HG03060 (cell line): ENCODE measurements around the gene UBA1.
A peak's percentile ranks its signal among the peaks of the same experiment; 100 is the strongest.

ENCODE experiments used
- ATAC-seq: cut with Tn5 transposase; IDR thresholded peaks from one replicate; pipeline ENCODE4 v1.9.1; 2021; ENCODE audit warnings: low read depth, moderate number of reproducible peaks; ENCODE audit not compliant: unreplicated experiment

The UBA1 gene

DNA sequence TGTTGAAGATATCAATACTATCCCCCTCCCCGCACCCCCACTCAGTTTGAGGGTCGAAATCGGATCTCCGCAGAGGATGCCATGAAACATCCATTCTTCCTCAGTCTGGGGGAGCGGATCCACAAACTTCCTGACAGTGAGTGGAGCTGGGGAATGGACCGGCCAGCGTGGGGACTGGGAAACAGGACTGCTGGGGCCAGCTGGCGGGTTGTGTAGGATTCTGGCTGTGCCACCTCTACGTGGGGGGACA is 33.6 kb downstream of the UBA1 start:
- no peak for ATAC-seq

DNA sequence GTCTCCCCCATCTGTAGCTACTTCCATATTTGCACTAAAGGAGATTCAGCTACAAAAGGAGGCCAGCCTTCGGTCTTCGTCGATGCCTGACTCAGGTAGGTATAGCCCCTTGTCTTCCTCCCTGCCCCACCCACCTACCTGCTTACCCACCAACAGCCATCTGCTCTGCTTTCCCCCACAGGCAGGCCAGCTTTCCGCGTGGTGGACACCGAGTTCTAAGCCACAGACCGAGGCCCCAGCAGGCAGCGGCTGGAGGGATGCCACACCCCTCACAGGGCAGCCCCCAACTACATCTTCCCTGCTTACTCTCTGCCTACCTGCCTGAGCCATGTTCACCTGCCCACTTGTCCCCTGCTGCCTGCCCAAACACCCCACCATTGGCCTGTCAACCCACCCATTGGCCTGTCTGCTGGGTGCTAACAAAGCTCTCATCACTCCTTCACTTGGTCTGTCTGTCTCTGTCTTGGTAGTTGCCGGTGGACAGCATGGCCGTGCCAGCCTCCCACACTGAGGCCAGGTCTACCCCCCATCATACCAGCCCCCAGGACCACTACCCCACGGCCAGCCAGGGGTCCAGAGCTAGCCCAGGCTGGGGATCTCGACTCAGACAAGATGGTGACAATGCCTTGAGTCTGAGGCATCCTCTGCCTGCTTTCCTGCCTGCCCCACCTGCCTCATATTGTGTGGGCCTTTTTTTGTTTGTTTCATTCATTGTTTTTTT is 35.1 kb downstream of the UBA1 start:
- ATAC-seq: no peak

DNA sequence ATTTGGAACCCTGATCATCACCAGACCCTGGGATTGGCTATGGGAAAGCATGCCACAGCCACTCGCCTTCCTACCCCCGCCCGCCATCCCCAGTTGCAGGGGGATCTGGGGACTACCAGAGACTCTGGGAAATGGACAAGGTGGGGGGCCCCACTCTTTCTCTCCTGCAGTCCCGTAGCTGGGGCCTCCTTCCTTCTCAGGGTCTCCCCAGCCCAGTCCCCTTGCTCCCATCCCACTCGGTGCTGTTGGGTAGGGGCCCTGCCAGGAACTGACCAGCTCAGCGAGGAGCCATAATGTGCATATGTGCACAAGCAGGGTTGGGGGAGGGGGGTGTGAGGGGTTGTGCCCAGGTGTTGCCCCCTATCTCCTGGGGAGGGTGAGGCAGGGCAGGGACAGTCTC is 35.8 kb downstream of the UBA1 start:
- no peak for ATAC-seq

DNA sequence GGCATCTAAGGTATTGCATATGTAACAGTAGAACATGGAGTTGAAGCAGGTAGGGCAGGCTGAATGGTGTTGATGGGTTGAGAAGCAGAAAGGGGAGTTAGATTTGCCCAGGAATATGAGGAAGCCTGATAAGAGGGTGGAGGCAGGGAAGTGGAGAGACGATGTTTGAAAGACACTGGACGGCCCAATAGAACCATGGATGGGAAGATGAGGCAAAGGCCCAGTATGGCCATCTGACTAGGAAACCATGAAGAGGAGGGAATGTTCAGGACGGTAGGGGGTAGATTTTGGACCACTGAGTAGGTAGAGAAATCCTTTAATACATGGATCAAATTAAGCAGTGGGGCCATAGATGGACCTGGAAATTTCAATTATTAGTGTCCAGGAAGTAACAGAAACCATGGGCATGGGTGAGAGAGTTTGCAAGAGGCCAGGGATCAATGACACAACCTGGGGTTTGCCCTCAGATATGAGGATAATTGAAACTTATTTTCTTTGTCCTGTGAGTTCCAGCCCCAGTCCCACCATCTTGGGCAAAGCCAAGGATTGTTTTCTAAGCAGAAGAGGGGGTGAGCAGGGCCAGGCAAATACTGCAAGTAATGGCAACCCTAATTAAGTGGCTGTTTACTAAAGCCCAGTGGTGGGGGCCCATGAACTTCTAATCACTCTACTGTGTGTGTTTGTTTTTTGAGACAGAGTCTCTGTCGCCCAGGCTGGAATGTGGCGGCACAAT is 36.7 kb downstream of the UBA1 start:
- no peak for ATAC-seq

DNA sequence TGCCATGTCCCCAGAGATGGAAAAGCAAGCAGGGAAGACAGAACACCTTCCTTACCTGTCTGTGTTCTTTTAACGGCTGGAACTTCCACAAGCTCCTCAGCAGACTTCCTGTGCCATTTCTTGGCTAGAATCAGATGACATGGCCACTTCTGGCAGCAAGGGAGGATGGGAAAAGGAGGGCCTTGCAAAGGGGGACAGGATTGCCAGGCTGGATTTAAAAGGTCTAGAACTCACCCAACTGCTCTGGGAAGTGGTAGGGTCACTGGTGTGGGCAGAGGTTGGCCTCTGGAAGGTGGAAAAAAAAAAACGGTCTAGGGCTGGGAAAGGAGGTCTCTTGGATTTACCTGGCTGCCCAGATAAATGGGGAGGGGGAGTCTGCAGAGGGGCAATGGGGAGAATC is 37.5 kb downstream of the UBA1 start:
- no peak for ATAC-seq

DNA sequence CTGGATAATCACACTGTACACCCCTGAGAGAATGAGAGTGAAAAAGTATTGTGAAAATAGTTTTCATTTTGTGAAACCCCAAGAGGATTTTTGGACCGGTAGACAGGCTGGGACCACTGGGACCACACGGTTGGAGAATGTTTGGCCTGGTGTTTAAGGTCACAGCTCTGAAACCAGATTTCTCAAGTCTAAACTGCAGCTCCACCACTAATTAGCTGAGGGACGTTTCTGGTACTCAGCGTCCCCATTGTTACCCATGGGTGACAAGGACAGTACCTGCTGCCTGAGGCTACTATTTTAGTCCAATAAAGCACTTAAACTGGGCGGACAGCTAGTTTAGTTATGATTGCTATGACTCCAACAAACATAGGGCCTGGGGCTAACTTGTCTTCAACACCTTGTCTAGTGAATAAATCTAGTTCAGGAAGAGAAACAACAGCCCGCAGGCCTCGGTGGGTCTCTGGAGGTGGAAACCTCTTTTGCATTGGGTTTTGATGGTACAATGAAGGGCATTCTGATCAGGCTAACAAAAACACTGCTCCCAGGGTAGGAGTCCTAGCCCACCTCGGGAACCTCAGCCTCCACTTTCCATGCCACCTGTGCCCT is 38.7 kb downstream of the UBA1 start:
- ATAC-seq: no peak

DNA sequence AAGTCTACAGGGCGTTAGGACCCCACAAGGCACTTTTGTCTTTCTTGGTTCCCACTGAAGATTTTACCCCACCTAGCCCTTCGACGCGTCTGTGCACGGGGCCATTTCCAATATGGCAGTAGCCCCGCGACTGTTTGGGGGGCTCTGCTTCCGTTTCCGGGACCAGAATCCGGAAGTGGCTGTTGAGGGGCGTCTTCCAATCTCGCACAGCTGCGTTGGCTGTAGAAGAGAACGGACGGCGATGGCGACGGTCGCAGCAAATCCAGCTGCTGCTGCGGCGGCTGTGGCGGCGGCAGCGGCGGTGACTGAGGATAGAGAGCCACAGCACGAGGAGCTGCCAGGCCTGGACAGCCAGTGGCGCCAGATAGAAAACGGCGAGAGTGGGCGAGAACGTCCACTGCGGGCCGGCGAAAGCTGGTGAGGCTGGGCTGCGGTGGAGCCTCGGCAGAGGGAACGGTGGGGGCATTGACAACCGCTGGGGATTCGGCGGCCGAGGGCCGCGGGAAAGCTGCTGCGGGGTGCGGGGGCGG is 39.2 kb downstream of the UBA1 start, which contains the start of gene USP11:
TSS of gene USP11 (plus strand) at position 207 of the 530 bp plus-strand sequence. CDS start at position 242, 35 bp downstream.
- ATAC-seq: no peak

DNA sequence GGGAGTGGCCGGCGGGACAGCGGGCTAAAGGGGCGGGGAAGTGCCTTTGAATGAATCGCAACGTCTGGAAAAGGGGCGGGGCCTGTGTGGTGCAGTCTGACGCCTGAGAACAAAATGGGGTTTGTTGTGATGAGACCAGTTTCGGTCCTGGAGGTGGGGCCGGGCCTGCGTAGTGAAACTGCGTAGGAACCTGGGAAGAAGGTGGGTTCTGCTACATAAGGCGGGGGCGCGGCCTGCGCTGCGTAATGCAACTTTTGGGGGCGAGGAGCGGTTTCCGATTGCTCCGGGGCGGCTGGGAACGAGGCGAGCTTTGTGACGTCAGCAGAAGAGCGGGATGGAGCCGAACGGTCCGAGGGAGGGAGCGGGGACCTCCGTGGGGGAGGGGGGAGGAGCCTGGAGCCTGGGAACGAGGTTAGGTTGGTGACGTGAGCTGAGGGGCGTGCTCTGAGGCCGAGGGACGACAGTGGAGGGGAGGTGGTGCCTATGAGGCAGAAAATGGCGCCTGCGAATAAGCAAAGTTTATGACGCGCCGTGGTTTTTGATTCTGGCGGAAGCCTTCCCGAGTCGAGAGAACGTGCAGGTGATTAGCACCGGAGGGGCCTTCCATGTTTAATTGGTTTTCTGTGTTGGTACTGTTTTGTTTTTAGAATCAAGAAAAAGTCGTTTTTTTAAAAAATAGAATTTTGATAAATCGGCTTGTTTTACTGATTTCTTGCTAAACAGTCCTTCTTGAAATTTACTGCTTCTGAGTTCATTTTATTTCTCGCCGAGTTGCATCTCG is 39.9 kb downstream of the UBA1 start:
- peak; percentile 74 for ATAC-seq

DNA sequence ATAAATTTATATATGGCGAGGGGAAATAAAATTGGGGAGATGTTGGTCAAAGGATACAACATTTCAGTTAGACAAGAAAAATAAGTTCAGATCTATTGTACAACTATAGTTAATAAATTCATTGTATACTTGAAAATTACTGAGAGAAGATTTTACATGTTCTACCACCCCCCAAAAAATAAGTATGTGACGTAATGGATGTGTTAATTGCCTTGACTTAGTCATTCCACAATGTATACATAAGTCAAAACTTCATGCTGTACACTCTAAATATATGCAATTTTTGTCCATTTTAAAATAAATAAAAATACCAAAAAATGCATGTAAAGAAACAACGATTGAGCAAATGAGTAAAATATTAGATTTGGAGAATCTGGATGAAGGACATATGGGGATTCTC is 41.0 kb downstream of the UBA1 start:
- no peak for ATAC-seq

DNA sequence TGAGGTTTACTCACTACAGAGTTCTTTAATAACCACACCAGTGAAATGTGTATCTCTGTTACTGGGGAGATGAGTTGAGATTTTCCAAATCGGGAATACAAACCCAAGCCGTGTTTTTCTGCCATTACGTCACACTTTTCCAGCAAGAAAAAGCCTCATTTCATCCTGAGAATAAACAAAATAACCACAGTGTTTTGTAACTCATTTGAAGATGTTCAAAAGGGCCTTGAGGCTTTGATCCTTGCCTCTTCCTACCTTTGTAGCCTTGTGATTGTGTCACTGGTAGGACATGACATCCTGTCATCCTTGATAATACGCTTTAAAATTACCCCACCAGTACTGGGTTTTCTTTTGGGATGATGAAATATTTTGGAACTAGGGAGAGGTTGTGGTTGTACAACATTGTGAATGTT is 42.1 kb downstream of the UBA1 start:
- ATAC-seq: no peak

DNA sequence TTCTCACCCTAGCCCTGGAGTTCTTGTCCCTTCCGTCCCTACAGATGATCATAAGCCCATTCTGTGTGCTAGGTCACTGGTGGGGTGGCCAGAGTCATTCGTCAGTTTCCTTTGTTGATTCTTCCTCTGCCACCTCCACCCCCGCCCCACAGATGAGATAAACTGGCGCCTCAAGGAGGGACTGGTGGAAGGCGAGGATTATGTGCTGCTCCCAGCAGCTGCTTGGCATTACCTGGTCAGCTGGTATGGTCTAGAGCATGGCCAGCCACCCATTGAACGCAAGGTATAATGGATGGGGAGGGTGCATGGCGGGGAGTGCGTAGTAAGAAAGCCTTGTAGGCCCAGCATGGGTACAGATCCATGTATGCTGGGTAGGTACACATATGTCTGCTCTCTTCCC is 45.6 kb downstream of the UBA1 start:
- no peak for ATAC-seq

DNA sequence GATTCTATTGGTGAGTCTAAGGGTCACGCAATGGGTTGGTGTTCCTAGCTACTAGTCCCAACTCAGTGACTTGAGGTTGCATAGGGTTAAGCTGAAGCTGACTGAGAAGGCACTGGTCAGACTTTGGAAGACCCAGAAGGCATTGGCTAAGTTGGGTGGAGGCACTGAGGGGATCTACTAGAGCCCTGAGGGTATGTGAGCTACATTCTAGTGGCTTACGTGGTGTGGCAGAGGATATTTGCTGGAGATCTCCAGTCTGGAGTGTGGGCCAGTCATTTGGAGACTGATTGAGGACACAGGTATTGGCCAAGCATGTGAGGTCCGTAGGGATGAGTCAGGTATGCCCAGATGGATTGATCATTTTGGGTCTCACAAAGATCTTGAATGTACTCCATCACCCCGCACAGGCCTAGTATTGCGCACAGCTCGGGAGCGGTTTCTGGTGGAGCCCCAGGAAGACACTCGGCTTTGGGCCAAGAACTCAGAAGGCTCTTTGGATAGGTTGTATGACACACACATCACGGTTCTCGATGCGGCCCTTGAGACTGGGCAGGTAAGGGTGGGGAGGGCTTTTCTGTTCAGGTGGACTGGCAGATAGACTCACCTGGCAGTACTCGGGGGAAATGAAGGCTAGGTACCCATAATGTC is 46.4 kb downstream of the UBA1 start:
- no peak for ATAC-seq

DNA sequence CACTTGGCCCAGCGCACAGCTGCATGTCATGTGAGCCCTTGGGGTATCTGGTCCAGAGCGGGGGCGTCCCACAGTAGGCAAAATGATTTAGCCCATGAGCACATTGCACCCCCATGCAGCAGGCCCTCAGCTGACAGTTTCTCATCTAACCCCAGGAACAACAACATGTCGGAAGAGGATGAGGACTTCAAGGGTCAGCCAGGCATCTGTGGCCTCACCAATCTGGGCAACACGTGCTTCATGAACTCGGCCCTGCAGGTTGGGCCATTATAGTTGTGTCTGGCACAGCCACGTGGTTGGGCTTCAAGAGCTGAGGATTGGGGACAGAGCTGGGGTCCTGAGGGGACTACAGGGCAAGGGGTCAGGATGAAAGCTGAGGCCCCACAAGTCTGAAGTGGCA is 47.0 kb downstream of the UBA1 start:
- ATAC-seq: no peak

DNA sequence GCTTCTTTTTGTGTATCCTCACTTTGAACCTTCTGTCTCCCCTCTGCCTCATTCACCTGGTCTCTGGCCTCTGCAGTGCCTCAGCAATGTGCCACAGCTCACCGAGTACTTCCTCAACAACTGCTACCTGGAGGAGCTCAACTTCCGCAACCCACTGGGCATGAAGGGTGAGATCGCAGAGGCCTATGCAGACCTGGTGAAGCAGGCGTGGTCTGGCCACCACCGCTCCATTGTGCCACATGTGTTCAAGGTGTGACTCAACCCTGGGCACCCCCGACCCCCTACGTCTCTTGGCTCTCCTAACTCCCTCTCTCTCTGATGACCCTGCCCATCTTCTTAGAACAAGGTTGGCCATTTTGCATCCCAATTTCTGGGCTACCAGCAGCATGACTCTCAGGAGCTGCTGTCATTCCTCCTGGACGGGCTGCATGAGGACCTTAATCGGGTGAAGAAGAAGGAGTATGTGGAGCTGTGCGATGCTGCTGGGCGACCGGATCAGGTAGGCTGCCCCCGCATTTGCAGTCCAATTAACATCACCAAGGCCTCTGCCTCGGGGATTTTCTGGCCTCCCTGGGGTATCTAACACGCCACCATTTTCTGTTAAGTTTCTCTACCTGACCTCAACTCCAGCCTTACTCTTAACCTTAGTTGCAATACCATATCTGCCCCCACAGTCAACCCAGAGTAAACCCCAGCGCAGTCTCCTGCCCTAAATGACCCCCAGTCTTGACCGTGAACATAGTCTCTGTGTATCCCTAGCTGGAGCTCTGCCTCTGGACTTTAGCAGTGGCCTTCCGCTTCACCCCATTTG is 47.8 kb downstream of the UBA1 start:
- ATAC-seq: no peak

DNA sequence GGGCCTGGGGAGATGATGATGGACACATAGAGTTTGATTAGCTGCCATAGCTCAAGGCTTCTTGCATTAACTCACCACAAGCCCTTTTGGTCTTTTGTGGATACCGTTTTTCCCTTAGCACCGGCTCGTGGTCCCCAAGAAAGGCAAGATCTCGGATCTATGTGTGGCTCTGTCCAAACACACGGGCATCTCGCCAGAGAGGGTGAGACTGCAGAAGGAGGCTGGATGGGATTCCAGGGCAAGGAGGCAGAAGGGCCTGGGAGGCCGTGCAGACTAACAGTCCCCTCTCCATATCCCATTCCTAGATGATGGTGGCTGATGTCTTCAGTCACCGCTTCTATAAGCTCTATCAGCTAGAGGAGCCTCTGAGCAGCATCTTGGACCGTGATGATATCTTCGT is 48.7 kb downstream of the UBA1 start:
- no peak for ATAC-seq

DNA sequence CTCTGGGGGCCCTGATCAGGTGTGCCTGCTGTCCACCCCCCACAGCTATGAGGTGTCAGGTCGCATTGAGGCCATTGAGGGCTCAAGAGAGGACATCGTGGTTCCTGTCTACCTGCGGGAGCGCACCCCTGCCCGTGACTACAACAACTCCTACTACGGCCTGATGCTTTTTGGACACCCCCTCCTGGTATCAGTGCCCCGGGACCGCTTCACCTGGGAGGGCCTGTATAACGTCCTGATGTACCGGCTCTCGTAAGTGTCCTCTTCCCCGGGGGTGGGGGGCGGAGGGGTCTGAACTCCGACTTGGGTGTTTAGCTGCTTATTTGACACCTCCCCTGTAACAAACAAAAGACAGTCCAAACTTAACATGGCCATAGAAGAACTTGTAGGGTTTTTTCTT is 49.7 kb downstream of the UBA1 start:
- no peak for ATAC-seq

DNA sequence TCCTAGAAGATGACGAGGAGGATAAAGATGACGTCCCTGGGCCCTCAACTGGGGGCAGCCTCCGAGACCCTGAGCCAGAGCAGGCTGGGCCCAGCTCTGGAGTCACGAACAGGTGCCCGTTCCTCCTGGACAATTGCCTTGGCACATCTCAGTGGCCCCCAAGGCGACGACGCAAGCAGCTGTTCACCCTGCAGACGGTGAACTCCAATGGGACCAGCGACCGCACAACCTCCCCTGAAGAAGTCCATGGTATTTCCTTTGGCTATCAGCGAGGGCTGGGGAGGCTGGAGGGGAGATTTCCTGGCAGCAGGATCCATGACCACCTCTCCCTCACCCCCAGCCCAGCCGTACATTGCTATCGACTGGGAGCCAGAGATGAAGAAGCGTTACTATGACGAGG is 51.0 kb downstream of the UBA1 start:
- no peak for ATAC-seq

DNA sequence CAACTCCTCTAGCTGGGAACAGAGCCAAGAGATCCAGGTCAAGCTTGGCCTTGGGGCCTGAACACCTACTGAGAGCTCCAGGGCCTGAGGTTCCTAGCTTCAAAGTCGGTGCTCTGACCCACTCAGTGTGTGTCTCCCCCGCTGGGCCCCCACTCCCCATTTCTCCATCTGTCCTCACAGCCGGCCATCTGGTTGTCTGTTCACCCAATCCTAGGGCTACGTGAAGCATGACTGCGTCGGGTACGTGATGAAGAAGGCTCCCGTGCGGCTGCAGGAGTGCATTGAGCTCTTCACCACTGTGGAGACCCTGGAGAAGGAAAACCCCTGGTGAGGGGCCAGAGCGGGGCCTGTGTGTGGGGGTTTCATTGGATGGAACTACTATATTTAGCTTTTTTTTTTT is 51.5 kb downstream of the UBA1 start:
- no peak for ATAC-seq

DNA sequence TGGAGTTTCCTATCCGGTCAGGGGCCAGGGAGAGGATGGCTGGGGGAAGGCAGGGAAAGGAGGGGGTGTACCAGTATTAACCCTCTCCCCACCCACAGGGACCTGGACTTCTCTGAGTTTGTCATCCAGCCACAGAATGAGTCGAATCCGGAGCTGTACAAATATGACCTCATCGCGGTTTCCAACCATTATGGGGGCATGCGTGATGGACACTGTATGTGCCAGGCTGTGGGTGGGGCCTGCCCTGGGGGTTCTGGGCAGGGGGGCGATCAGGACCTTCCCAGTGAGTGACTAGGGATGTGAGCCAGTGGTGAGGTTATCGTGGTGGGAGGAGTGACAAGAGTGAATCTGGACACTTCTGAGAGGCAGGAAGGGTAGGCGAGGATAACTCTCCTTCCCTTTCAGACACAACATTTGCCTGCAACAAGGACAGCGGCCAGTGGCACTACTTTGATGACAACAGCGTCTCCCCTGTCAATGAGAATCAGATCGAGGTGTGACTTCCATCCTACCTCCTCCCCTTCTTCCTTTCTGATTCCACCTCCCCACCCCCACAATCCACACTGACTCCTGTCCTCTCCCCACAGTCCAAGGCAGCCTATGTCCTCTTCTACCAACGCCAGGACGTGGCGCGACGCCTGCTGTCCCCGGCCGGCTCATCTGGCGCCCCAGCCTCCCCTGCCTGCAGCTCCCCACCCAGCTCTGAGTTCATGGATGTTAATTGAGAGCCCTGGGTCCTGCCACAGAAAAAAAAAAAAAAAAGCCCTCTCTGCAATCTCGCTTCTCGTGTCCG is 53.8 kb downstream of the UBA1 start:
- no peak for ATAC-seq
